WTC11 (cell line): ENCODE results near the gene NEK6. TPM values are rescaled to one million over a fixed set of nuclear protein-coding genes. Genes with fewer than 3 reads are reported as not detected.

ENCODE experiments used
- ATAC-seq: fragments of 200-7000 bp; cut with Tn5 transposase; 2 replicates; pipeline ENCODE4 v1.10.0; 2021; ENCODE audit warnings: mild to moderate bottlenecking, moderate library complexity
- CTCF ChIA-PET: fragments of 300-600 bp; sonication (Branson Sonifier 250); formaldehyde crosslinking; loops from one replicate; lab custom pipeline; 2021; ENCODE audit warnings: antibody characterized with exemption; lab: Charles Lee
- POLR2A ChIA-PET: fragments of 350-600 bp; sonication (Branson Sonifier 250); formaldehyde crosslinking; loops from one replicate; lab custom pipeline; 2021; ENCODE audit warnings: antibody characterized with exemption; lab: Charles Lee
- DNase-seq: peaks from one replicate; pipeline ENCODE4 v3.0.0; 2021; ENCODE audit warnings: low spot score
- H3K27ac Mint-ChIP-seq: 2 replicates; pipeline ENCODE4 v1.8.0; 2021; ENCODE audit warnings: mixed read lengths
- H3K27me3 Mint-ChIP-seq: 2 replicates; pipeline ENCODE4 v1.8.0; 2021; ENCODE audit warnings: low read depth, mild to moderate bottlenecking, moderate library complexity, mixed read lengths
- H3K36me3 Mint-ChIP-seq: 2 replicates; pipeline ENCODE4 v1.8.0; 2021; ENCODE audit warnings: mixed read lengths
- H3K4me1 Mint-ChIP-seq: 2 replicates; pipeline ENCODE4 v1.8.0; 2022; ENCODE audit warnings: mixed read lengths
- H3K4me3 Mint-ChIP-seq: 2 replicates; pipeline ENCODE4 v1.8.0; 2021; ENCODE audit warnings: mild to moderate bottlenecking, moderate library complexity, mixed read lengths
- H3K9me3 Mint-ChIP-seq: 2 replicates; pipeline ENCODE4 v1.8.0; 2021; ENCODE audit warnings: mixed read lengths
- CDX4 ChIP-seq: fragments of 250-450 bp; sonication (Bioruptor Pico); IDR thresholded peaks from 2 replicates; pipeline ENCODE4 v1.9.0; 2021; ENCODE audit warnings: moderate library complexity, mild to moderate bottlenecking, inconsistent platforms, borderline replicate concordance
- CREM ChIP-seq: sonication (generic); formaldehyde crosslinking; IDR thresholded peaks from 2 replicates; pipeline ENCODE4 v1.8.1; 2022; ENCODE audit warnings: mild to moderate bottlenecking, missing genetic modification reagents, moderate library complexity
- ELF4 ChIP-seq: sonication (generic); formaldehyde crosslinking; IDR thresholded peaks from 2 replicates; pipeline ENCODE4 v1.8.1; 2022; ENCODE audit warnings: low read depth, mild to moderate bottlenecking, moderate library complexity, missing genetic modification reagents
- ETV6 ChIP-seq: sonication (generic); formaldehyde crosslinking; IDR thresholded peaks from 2 replicates; pipeline ENCODE4 v1.8.1; 2022; ENCODE audit warnings: mild to moderate bottlenecking, missing genetic modification reagents
- GTF2I ChIP-seq: fragments of 250-450 bp; sonication (Bioruptor Pico); conservative IDR thresholded peaks from 2 replicates; pipeline ENCODE4 v1.4.0; 2021; ENCODE audit warnings: mild to moderate bottlenecking
- HMGA2 ChIP-seq: fragments of 250-450 bp; sonication (Bioruptor Pico); IDR thresholded peaks from 2 replicates; pipeline ENCODE4 v1.4.0; 2021; ENCODE audit warnings: mild to moderate bottlenecking, moderate library complexity
- HMGXB4 ChIP-seq: sonication (generic); formaldehyde crosslinking; IDR thresholded peaks from 2 replicates; pipeline ENCODE4 v1.8.1; 2023; ENCODE audit warnings: mild to moderate bottlenecking, moderate library complexity, missing genetic modification reagents
- OVOL2 ChIP-seq: fragments of 250-450 bp; sonication (Bioruptor Pico); IDR thresholded peaks from 2 replicates; pipeline ENCODE4 v1.9.0; 2021; ENCODE audit warnings: mild to moderate bottlenecking, borderline replicate concordance
- PRDM15 ChIP-seq: sonication (generic); formaldehyde crosslinking; IDR thresholded peaks from 2 replicates; pipeline ENCODE4 v1.8.0; 2022; ENCODE audit warnings: missing genetic modification reagents
- RELA ChIP-seq: sonication (generic); formaldehyde crosslinking; IDR thresholded peaks from 2 replicates; pipeline ENCODE4 v1.8.1; 2022; ENCODE audit warnings: missing genetic modification reagents, mild to moderate bottlenecking, borderline replicate concordance
- RORB ChIP-seq: fragments of 250-450 bp; sonication (Bioruptor Pico); IDR thresholded peaks from 2 replicates; pipeline ENCODE4 v1.9.0; 2021; ENCODE audit warnings: mild to moderate bottlenecking
- SMAD4 ChIP-seq: sonication (generic); formaldehyde crosslinking; IDR thresholded peaks from 2 replicates; pipeline ENCODE4 v1.8.0; 2022; ENCODE audit warnings: mild to moderate bottlenecking, missing genetic modification reagents
- SOX15 ChIP-seq: fragments of 250-450 bp; sonication (Bioruptor Pico); IDR thresholded peaks from 2 replicates; pipeline ENCODE4 v1.9.0; 2021; ENCODE audit warnings: mild to moderate bottlenecking
- SP1 ChIP-seq: sonication (generic); formaldehyde crosslinking; conservative IDR thresholded peaks from 2 replicates; pipeline ENCODE4 v1.8.1; 2022; ENCODE audit warnings: missing genetic modification reagents
- TCF7 ChIP-seq: sonication (generic); formaldehyde crosslinking; IDR thresholded peaks from 2 replicates; pipeline ENCODE4 v1.8.0; 2022; ENCODE audit warnings: mild to moderate bottlenecking, low read depth, missing genetic modification reagents, moderate library complexity
- ZBTB43 ChIP-seq: sonication (generic); formaldehyde crosslinking; IDR thresholded peaks from 2 replicates; pipeline ENCODE4 v1.8.1; 2023; ENCODE audit warnings: mild to moderate bottlenecking, missing genetic modification reagents
- ZMAT4 ChIP-seq: fragments of 250-450 bp; sonication (Bioruptor Pico); IDR thresholded peaks from 2 replicates; pipeline ENCODE4 v1.9.0; 2021; ENCODE audit warnings: mild to moderate bottlenecking
- ZNF121 ChIP-seq: sonication (generic); formaldehyde crosslinking; IDR thresholded peaks from 2 replicates; pipeline ENCODE4 v1.8.0; 2023; ENCODE audit warnings: missing genetic modification reagents
- ZNF263 ChIP-seq: sonication (generic); formaldehyde crosslinking; IDR thresholded peaks from 2 replicates; pipeline ENCODE4 v1.8.1; 2022; ENCODE audit warnings: low read depth, mild to moderate bottlenecking, moderate library complexity, missing genetic modification reagents
- ZNF396 ChIP-seq: fragments of 250-450 bp; sonication (Bioruptor Pico); IDR thresholded peaks from 2 replicates; pipeline ENCODE4 v1.8.0; 2021; ENCODE audit warnings: mild to moderate bottlenecking, moderate library complexity, borderline replicate concordance
- ZNF512 ChIP-seq: sonication (generic); formaldehyde crosslinking; IDR thresholded peaks from 2 replicates; pipeline ENCODE4 v1.8.1; 2022; ENCODE audit warnings: missing genetic modification reagents, borderline replicate concordance
- ZNF671 ChIP-seq: fragments of 250-450 bp; sonication (Bioruptor Pico); IDR thresholded peaks from 2 replicates; pipeline ENCODE4 v1.8.0; 2021; ENCODE audit warnings: mild to moderate bottlenecking
- total RNA-seq: library from RNA; stranded (reverse); gene quantifications from 3 replicates; pipeline ENCODE4 v1.2.3, GENCODE V29; 2021

Gene NEK6
- total RNA-seq, 1 experiment from 2014 or later = 23.0 TPM

DNA sequence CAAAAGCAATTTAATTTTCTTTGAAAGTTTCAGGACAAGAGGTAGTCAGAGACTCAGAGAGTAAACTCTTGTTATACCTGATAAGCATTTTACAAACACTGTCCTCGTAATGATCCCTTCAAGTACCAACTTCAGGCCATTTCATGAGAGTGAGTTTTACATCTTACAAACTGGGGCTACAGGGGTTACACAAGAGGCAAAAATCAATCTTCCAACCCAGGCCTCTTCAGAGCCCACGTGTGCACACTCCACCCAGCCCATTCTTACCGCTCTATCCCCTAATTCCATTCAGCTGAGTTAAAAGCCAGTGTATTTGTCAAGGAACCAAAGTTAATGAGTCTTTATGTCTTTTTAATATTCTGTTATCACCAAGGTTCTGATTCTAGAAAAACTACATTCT is 110.9 kb downstream of the NEK6 start:
- Mint-ChIP-seq H3K4me1 (peaks cover 34% of the 10 kb centered on the region), H3K27ac (peak overlapping the region; percentile 36; the same call in 1 of the 2 replicates), H3K36me3 (peaks cover 3% of the 10 kb centered on the region), H3K27me3 (no peaks in the 10 kb centered on the region), H3K9me3 (peaks cover under 1% of the 10 kb centered on the region), H3K4me3 (no peak overlapping the region)
- ChIA-PET CTCF (interaction anchor here (1.0 to 1.2 kb wide), 2 partner anchors 8 to 24 kb away, joined by 3 to 4 read pairs; no protein-coding TSS in a partner anchor), POLR2A (no interaction called here)
- no peak for DNase-seq
- no peak for ATAC-seq
- TF ChIP-seq ZNF121 = no peak
- no peak for TF ChIP-seq GTF2I (CRISPR knock-in tag)
- no peak for TF ChIP-seq SMAD4 (CRISPR knock-in tag)

GRCh38 chr9:124369231-124369797 is 111.6 kb downstream of the NEK6 start:
- Mint-ChIP-seq H3K27me3 (no peaks in the 10 kb centered on the region), H3K4me1 (peaks cover 34% of the 10 kb centered on the region)
- TF ChIP-seq OVOL2 (no peak), SOX15 (CRISPR knock-in tag) (no peak), SP1 (CRISPR knock-in tag) (no peak), CREM (CRISPR knock-in tag) (no peak), TCF7 (no peak), ZNF512 (CRISPR knock-in tag) (no peak), ZBTB43 (CRISPR knock-in tag) (no peak), SMAD4 (CRISPR knock-in tag) (no peak)
- TF ChIP-seq, all 79 proteins: peak for 0
- ATAC-seq (no peak), DNase-seq (no peak)
- CTCF ChIA-PET = interaction anchor here (1.0 to 1.2 kb wide), 3 partner anchors 9 to 23 kb away, joined by 3 to 4 read pairs (median 4); no protein-coding TSS in a partner anchor
- Mint-ChIP-seq H3K36me3 (peaks cover 8% of the 10 kb centered on the region), H3K27ac (peak overlapping the region; percentile 37; the same call in 1 of the 2 replicates), H3K4me3 (no peak overlapping the region), H3K9me3 (peaks cover 6% of the 10 kb centered on the region)
- POLR2A ChIA-PET = no interaction called here

DNA sequence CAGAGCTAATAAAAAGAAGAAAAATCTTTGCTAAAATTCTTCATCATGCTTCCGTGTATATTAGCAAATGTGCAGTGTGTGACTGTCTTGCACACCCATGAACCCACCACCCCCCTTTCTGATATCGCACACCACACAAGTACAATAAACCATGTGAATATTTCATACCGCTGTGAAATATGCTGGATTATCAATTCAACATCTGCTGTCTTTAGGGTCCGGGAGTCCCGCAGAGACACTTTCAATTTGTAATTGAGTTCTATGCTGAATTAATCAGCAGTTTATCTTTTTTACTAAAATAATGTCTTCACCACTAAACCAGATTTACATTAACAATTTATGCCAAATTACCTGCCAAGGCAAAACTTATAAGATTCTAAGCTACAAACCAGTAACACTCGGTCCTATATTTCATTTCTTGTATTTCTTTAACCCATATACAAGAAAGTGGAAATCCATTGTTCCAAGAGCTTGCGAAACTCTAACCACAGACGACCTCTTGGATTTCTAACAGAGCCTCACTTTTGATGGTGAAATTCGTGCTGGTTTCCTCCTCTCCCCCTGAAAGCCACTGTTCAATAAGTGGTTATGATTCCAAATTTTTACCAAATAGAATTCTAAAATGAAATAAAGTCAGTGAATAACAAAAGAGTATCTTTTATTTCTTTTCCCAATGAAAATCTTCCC is 113.3 kb downstream of the NEK6 start:
- CTCF ChIA-PET = interaction anchor here (1.2 to 1.8 kb wide), 2 partner anchors 29 to 330 kb away, joined by 3 to 5 read pairs; no protein-coding TSS in a partner anchor
- TF ChIP-seq HMGA2 (CRISPR knock-in tag) = no peak
- TF ChIP-seq RORB (CRISPR knock-in tag) = no peak
- TF ChIP-seq PRDM15 (CRISPR knock-in tag) = no peak
- no peak for TF ChIP-seq ELF4 (CRISPR knock-in tag)
- no peak for TF ChIP-seq RELA
- TF ChIP-seq HMGXB4 (CRISPR knock-in tag) = no peak
- no peak for TF ChIP-seq ZNF671
- TF ChIP-seq ZMAT4 = no peak
- TF ChIP-seq ETV6 = no peak
- no peak for TF ChIP-seq ZNF396 (CRISPR knock-in tag)
- TF ChIP-seq CDX4 = no peak
- TF ChIP-seq ZNF263 (CRISPR knock-in tag) = no peak

More for the DNA sequence above, 113.3 kb downstream of the NEK6 start:
- H3K9me3 Mint-ChIP-seq = peaks cover 6% of the 10 kb centered on the region
- POLR2A ChIA-PET = no interaction called here
- DNase-seq (no peak), ATAC-seq (no peak)
- H3K27ac Mint-ChIP-seq = no peak overlapping the region
- H3K36me3 Mint-ChIP-seq = peaks cover 14% of the 10 kb centered on the region
- H3K4me3 Mint-ChIP-seq = no peak overlapping the region
- no peaks in the 10 kb centered on the region for H3K27me3 Mint-ChIP-seq
- peaks cover 34% of the 10 kb centered on the region for H3K4me1 Mint-ChIP-seq
